SK-N-SH treated with all-trans-retinoic acid at 6 μM for 48 hours (cell line): ENCODE measurements around the gene CABS1.

ENCODE experiments used
- ATAC-seq: fragments of 200-7000 bp; cut with Tn5 transposase; 3 replicates; pipeline ENCODE4 v1.9.1; 2020; ENCODE audit warnings: mild to moderate bottlenecking, moderate library complexity
- ARNTL ChIP-seq: fragments of 450-650 bp; formaldehyde crosslinking; IDR thresholded peaks from 2 replicates; pipeline ENCODE4 v1.5.0; 2020; ENCODE audit warnings: low read depth, mild to moderate bottlenecking, moderate library complexity, borderline replicate concordance
- BACH2 ChIP-seq: fragments of 250-450 bp; sonication (Bioruptor Pico); IDR thresholded peaks from 2 replicates; pipeline ENCODE4 v1.9.0; 2021; ENCODE audit warnings: mild to moderate bottlenecking, borderline replicate concordance
- ESRRG ChIP-seq: fragments of 250-450 bp; sonication (Bioruptor Pico); IDR thresholded peaks from 2 replicates; pipeline ENCODE4 v1.6.1; 2021; ENCODE audit warnings: mild to moderate bottlenecking
- ISL1 ChIP-seq: fragments of 250-450 bp; sonication (Bioruptor Pico); IDR thresholded peaks from 2 replicates; pipeline ENCODE4 v2.1.2; 2022; ENCODE audit warnings: mild to moderate bottlenecking, moderate library complexity
- OSR1 ChIP-seq: fragments of 250-450 bp; sonication (Bioruptor Pico); IDR thresholded peaks from 2 replicates; pipeline ENCODE4 v1.8.0; 2022; ENCODE audit warnings: moderate library complexity, mild to moderate bottlenecking, inconsistent platforms
- PPARA ChIP-seq: fragments of 250-450 bp; sonication (Bioruptor Pico); IDR thresholded peaks from 2 replicates; pipeline ENCODE4 v1.5.0; 2020; ENCODE audit warnings: mild to moderate bottlenecking, borderline replicate concordance
- RARB ChIP-seq: fragments of 250-450 bp; sonication (Bioruptor Pico); IDR thresholded peaks from 2 replicates; pipeline ENCODE4 v1.8.0; 2021; ENCODE audit warnings: mild to moderate bottlenecking, moderate library complexity
- SNAI2 ChIP-seq: fragments of 250-450 bp; sonication (Bioruptor Pico); IDR thresholded peaks from 2 replicates; pipeline ENCODE4 v1.5.0; 2020; ENCODE audit warnings: mild to moderate bottlenecking, moderate library complexity
- TOX ChIP-seq: fragments of 250-450 bp; sonication (Bioruptor Pico); IDR thresholded peaks from 2 replicates; pipeline ENCODE4 v1.8.0; 2021; ENCODE audit warnings: mild to moderate bottlenecking, moderate library complexity, borderline replicate concordance
- ZFP3 ChIP-seq: fragments of 250-450 bp; sonication (Bioruptor Pico); IDR thresholded peaks from 2 replicates; pipeline ENCODE4 v1.5.0; 2020; ENCODE audit warnings: mild to moderate bottlenecking, moderate library complexity
- ZFP30 ChIP-seq: fragments of 450-650 bp; formaldehyde crosslinking; IDR thresholded peaks from 2 replicates; pipeline ENCODE4 v1.5.0; 2022; ENCODE audit warnings: mild to moderate bottlenecking, moderate library complexity
- ZNF565 ChIP-seq: fragments of 450-650 bp; formaldehyde crosslinking; conservative IDR thresholded peaks from 2 replicates; pipeline ENCODE4 v1.5.0; 2020; ENCODE audit warnings: low read depth, mild to moderate bottlenecking, moderate library complexity
- ZNF8 ChIP-seq: fragments of 450-650 bp; formaldehyde crosslinking; IDR thresholded peaks from 2 replicates; pipeline ENCODE4 v1.5.0; 2020; ENCODE audit warnings: mild to moderate bottlenecking, moderate library complexity
- TF ChIP-seq, protein P1 (sequence below): fragments of 250-450 bp; sonication (Bioruptor Pico); IDR thresholded peaks from 2 replicates; pipeline ENCODE4 v1.5.1; 2021; ENCODE audit warnings: mild to moderate bottlenecking, moderate library complexity
- TF ChIP-seq, protein P2 (sequence below): fragments of 250-450 bp; sonication (Bioruptor Pico); IDR thresholded peaks from 2 replicates; pipeline ENCODE4 v1.5.1; 2020; ENCODE audit warnings: low read depth, mild to moderate bottlenecking, moderate library complexity
- TF ChIP-seq, protein P3 (sequence below): fragments of 250-450 bp; sonication (Bioruptor Pico); IDR thresholded peaks from 2 replicates; pipeline ENCODE4 v1.5.0; 2020; ENCODE audit warnings: mild to moderate bottlenecking, moderate library complexity
- TF ChIP-seq, protein P4 (sequence below): fragments of 250-450 bp; sonication (Bioruptor Pico); IDR thresholded peaks from 2 replicates; pipeline ENCODE4 v1.8.0; 2020; ENCODE audit warnings: mild to moderate bottlenecking, moderate library complexity, borderline replicate concordance
- TF ChIP-seq, protein P5 (sequence below): fragments of 250-450 bp; sonication (Bioruptor Pico); IDR thresholded peaks from 2 replicates; pipeline ENCODE4 v1.8.0; 2021; ENCODE audit warnings: low read depth, mild to moderate bottlenecking, moderate library complexity, borderline replicate concordance

Gene CABS1

DNA sequence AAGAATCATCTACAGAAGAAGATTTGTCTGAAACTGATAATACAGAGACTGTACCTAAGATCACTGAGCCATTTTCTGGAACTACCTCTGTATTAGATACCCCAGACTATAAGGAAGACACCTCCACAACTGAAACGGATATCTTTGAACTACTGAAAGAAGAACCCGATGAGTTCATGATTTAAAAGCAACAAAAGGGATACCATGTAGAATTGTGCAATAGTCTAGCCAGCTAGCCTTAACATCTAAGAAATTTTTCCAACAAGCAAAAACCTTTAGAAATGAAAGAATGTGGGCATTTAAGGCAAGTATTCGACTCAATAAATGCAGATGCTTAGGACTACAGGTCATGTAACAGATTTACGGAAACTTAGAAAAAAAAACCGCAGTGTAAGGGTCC lies 1.3 kb downstream of the CABS1 start:
- ATAC-seq, result no peak
- TF ChIP-seq, protein P1, sequence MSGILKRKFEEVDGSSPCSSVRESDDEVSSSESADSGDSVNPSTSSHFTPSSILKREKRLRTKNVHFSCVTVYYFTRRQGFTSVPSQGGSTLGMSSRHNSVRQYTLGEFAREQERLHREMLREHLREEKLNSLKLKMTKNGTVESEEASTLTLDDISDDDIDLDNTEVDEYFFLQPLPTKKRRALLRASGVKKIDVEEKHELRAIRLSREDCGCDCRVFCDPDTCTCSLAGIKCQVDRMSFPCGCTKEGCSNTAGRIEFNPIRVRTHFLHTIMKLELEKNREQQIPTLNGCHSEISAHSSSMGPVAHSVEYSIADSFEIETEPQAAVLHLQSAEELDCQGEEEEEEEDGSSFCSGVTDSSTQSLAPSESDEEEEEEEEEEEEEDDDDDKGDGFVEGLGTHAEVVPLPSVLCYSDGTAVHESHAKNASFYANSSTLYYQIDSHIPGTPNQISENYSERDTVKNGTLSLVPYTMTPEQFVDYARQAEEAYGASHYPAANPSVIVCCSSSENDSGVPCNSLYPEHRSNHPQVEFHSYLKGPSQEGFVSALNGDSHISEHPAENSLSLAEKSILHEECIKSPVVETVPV (CRISPR knock-in tag), result no peak
- TF ChIP-seq ZFP3 (CRISPR knock-in tag) (no peak), ARNTL (CRISPR knock-in tag) (no peak), PPARA (no peak), ZNF565 (CRISPR knock-in tag) (no peak), ISL1 (CRISPR knock-in tag) (no peak), ZFP30 (CRISPR knock-in tag) (no peak)
- TF ChIP-seq, protein P2, sequence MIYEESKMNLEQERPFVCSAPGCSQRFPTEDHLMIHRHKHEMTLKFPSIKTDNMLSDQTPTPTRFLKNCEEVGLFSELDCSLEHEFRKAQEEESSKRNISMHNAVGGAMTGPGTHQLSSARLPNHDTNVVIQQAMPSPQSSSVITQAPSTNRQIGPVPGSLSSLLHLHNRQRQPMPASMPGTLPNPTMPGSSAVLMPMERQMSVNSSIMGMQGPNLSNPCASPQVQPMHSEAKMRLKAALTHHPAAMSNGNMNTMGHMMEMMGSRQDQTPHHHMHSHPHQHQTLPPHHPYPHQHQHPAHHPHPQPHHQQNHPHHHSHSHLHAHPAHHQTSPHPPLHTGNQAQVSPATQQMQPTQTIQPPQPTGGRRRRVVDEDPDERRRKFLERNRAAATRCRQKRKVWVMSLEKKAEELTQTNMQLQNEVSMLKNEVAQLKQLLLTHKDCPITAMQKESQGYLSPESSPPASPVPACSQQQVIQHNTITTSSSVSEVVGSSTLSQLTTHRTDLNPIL (CRISPR knock-in tag), result no peak

DNA sequence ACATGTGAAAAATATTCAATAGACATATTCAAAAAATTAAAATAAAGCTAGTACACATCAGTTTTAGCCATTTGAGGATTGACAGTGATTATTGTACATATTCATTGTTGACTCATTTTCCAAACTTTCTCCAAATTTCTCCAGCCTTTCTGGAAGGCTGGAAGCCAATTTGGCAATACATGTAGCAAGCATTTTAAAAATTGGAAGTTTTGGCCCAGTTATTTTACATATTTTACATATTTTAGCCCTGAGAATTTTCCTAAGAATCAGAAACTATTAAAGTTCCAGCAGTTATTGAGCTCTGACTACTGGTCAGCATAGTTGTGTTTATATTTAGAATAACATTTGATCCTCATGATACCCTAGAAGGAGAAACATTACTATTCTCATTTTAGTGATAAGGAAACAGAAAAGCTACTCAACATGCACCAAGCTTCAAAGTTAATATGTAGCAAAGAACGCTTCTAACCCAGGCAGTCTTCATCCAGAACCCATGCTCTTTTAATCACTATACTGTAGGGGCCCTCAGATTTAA lies 3.2 kb downstream of the CABS1 start:
- TF ChIP-seq, protein P3, sequence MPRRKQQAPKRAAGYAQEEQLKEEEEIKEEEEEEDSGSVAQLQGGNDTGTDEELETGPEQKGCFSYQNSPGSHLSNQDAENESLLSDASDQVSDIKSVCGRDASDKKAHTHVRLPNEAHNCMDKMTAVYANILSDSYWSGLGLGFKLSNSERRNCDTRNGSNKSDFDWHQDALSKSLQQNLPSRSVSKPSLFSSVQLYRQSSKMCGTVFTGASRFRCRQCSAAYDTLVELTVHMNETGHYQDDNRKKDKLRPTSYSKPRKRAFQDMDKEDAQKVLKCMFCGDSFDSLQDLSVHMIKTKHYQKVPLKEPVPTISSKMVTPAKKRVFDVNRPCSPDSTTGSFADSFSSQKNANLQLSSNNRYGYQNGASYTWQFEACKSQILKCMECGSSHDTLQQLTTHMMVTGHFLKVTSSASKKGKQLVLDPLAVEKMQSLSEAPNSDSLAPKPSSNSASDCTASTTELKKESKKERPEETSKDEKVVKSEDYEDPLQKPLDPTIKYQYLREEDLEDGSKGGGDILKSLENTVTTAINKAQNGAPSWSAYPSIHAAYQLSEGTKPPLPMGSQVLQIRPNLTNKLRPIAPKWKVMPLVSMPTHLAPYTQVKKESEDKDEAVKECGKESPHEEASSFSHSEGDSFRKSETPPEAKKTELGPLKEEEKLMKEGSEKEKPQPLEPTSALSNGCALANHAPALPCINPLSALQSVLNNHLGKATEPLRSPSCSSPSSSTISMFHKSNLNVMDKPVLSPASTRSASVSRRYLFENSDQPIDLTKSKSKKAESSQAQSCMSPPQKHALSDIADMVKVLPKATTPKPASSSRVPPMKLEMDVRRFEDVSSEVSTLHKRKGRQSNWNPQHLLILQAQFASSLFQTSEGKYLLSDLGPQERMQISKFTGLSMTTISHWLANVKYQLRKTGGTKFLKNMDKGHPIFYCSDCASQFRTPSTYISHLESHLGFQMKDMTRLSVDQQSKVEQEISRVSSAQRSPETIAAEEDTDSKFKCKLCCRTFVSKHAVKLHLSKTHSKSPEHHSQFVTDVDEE (CRISPR knock-in tag), result no peak
- TF ChIP-seq, protein P4, sequence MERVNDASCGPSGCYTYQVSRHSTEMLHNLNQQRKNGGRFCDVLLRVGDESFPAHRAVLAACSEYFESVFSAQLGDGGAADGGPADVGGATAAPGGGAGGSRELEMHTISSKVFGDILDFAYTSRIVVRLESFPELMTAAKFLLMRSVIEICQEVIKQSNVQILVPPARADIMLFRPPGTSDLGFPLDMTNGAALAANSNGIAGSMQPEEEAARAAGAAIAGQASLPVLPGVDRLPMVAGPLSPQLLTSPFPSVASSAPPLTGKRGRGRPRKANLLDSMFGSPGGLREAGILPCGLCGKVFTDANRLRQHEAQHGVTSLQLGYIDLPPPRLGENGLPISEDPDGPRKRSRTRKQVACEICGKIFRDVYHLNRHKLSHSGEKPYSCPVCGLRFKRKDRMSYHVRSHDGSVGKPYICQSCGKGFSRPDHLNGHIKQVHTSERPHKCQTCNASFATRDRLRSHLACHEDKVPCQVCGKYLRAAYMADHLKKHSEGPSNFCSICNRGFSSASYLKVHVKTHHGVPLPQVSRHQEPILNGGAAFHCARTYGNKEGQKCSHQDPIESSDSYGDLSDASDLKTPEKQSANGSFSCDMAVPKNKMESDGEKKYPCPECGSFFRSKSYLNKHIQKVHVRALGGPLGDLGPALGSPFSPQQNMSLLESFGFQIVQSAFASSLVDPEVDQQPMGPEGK (CRISPR knock-in tag), result no peak
- TF ChIP-seq ARNTL (CRISPR knock-in tag) (no peak), ZFP3 (CRISPR knock-in tag) (no peak), PPARA (no peak), SNAI2 (no peak), TOX (CRISPR knock-in tag) (no peak), ESRRG (CRISPR knock-in tag) (no peak), BACH2 (CRISPR knock-in tag) (no peak), ZFP30 (CRISPR knock-in tag) (no peak)
- TF ChIP-seq, protein P5, sequence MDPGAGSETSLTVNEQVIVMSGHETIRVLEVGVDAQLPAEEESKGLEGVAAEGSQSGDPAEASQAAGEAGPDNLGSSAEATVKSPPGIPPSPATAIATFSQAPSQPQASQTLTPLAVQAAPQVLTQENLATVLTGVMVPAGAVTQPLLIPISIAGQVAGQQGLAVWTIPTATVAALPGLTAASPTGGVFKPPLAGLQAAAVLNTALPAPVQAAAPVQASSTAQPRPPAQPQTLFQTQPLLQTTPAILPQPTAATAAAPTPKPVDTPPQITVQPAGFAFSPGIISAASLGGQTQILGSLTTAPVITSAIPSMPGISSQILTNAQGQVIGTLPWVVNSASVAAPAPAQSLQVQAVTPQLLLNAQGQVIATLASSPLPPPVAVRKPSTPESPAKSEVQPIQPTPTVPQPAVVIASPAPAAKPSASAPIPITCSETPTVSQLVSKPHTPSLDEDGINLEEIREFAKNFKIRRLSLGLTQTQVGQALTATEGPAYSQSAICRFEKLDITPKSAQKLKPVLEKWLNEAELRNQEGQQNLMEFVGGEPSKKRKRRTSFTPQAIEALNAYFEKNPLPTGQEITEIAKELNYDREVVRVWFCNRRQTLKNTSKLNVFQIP (CRISPR knock-in tag), result no peak
- no peak for ATAC-seq

DNA sequence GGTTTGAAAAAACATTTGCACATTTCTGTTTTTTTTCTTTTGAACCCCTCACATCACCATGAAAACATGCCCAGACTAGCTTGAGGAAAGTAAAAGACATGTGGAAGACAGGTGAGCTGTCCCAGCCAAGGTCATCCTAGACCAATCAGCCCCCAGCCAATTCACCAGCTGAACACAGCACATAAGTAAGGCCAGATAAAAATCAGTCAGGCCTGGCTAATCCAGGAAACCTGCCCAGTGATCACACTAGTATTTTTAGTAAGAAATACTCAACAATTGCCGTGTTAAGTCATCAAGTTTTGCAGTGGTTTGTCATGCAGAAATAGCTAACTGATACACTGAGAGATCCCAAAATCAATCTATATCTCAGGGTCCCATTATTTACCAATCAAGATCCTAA lies 21.4 kb downstream of the CABS1 start:
- TF ChIP-seq OSR1 (CRISPR knock-in tag), result no peak
- TF ChIP-seq, protein P1 (CRISPR knock-in tag), result no peak
- ATAC-seq, result no peak

DNA sequence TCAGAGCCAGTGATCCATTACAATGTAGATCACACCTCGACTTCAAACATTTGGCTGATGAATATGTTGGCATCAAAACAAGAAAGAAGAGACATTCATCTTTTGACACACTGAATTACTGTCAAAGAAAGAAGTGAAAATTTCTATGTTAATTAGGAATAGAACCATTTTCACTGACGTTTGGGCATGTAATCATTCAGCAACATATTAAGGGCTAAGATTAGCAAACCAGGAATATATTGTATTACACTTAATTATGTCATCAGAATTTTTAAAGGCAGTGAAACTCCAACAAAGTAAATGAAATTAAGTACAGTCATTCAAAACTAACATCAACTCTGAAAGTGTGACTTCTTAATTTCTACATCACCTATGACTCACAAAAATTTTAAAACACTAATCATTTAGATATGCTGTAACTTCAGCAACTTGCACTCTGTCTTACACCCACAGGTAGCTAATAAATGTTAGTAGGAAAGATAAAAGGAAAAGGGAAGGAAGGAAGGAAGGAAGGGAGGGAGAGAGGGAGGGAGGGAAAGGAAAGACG lies 24.4 kb downstream of the CABS1 start:
- ATAC-seq, result no peak
- TF ChIP-seq SNAI2, result no peak
- no peak for TF ChIP-seq ZFP3 (CRISPR knock-in tag)
- TF ChIP-seq ARNTL (CRISPR knock-in tag), result no peak
- TF ChIP-seq, protein P1 (CRISPR knock-in tag), result no peak
- no peak for TF ChIP-seq ZNF8
- no peak for TF ChIP-seq RARB (CRISPR knock-in tag)
- TF ChIP-seq, protein P4 (CRISPR knock-in tag), result no peak
- TF ChIP-seq, all 23 proteins: peak for 0
